Measurements from ENCODE around the gene TGFB1. TPM values are rescaled to one million over a fixed set of nuclear protein-coding genes. Genes with fewer than 3 reads are reported as not detected.

The TGFB1 gene
- total RNA-seq, 1 experiment from 2014 or later, result 54.6 TPM

DNA sequence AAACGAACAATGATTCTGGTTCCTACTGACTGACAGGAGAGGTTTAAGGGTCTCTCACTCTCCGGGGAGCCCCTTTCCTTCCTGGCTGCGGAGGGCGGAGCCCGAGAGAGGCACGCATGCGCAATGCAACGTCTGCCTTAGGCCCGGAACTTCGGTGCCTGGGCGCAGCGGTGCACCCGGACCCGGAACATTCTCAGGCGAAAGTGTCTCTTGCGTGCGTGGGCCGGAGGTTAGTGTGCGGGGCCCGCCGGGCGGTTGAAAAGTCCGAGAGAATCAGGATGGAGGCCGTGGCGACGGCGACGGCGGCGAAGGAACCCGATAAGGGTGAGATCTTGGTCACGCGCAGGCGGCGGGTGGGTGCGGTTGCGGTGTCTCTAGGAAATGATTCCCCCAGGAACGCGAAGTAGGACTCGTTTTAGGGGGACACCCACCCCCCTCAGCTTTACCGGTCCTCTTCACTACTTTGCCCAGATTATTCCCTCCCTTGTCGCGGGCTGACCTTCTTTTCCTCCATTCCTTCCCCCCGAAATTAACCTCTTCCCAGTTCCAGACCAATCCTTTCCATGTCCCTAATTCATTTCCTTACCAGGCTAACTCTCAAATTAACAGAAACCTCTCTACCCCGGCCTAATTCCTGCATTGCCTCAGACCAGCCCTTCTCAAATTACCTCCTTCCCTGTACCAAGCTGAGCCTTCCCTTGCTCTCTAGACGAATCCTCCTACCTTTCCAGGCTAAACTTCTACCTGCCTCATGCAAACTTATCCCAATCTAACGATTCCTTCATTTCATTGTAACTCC lies 43.5 kb downstream of the TGFB1 start, which contains the start of gene CCDC97 (continued):
- TF ChIP-seq, protein P1, sequence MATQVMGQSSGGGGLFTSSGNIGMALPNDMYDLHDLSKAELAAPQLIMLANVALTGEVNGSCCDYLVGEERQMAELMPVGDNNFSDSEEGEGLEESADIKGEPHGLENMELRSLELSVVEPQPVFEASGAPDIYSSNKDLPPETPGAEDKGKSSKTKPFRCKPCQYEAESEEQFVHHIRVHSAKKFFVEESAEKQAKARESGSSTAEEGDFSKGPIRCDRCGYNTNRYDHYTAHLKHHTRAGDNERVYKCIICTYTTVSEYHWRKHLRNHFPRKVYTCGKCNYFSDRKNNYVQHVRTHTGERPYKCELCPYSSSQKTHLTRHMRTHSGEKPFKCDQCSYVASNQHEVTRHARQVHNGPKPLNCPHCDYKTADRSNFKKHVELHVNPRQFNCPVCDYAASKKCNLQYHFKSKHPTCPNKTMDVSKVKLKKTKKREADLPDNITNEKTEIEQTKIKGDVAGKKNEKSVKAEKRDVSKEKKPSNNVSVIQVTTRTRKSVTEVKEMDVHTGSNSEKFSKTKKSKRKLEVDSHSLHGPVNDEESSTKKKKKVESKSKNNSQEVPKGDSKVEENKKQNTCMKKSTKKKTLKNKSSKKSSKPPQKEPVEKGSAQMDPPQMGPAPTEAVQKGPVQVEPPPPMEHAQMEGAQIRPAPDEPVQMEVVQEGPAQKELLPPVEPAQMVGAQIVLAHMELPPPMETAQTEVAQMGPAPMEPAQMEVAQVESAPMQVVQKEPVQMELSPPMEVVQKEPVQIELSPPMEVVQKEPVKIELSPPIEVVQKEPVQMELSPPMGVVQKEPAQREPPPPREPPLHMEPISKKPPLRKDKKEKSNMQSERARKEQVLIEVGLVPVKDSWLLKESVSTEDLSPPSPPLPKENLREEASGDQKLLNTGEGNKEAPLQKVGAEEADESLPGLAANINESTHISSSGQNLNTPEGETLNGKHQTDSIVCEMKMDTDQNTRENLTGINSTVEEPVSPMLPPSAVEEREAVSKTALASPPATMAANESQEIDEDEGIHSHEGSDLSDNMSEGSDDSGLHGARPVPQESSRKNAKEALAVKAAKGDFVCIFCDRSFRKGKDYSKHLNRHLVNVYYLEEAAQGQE (IDR thresholded peaks at IDR 0.05; ENCODE audit: low read depth), result no peak

DNA sequence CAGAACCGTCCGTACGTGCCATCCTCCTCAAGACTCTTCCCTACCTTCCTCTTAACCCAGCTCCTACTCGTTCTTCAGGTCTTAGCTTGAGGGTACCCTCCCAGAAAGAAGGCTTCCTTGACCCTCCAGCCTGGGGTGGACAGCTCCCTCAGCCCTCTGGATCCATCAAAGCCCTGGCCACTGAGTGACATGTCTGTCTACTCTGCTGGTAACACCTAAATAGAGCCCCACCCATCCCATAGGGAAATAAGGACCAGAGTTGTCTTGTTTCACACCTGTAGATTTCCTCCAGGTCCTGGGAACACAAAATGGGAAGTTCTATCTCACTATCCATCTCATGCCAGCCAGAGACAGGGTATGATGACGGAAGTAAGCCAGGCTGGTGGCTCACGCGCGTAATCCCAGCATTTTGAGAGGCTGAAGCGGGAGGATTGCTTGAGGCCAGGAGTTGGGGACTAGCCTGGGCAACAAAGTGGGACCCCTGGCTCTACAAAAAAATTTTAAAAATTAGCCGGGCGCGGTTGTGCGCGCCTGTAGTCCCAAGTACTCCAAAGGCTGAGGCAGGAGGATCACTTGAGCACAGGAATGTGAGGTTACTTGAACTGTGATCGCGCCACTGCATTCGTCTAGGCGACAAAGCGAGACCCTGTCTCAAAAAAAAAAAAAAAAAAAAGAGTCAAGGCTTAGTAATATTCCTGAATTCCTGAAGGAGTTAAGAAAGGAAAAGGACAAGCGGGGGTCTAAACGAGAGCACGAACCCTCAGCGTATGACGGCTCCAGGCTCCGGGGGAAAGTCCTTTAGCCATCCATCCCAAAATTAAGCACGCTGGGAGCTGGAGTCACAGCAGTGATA lies 44.3 kb downstream of the TGFB1 start:
- H3K27ac ChIP-seq (ENCODE audit: low read depth, low read length), result peak overlapping the region; percentile 88
- H3K9me2 ChIP-seq (ENCODE audit: insufficient read depth), result no peaks in the 10 kb centered on the region
- H3K36me3 ChIP-seq (ENCODE audit: control insufficient read depth in 1 of 2, insufficient read depth in 2 of 2, low read length in 2 of 2), result peaks cover 19 to 46% of the 10 kb centered on the region in 2 experiments
- no peaks in the 10 kb centered on the region for H3K27me3 ChIP-seq (ENCODE audit: insufficient read depth, low read length)
- DNase-seq (ENCODE audit: low read depth, low spot score) (no peak), ATAC-seq (peak; percentile 31)
- peak overlapping the region; percentile 84 for H3K9ac ChIP-seq (ENCODE audit: low read length)
- TF ChIP-seq ZFX (IDR thresholded peaks at IDR 0.05), result no peak
- H3K9me3 ChIP-seq (ENCODE audit: control insufficient read depth in 1 of 2, insufficient read depth in 1 of 2, low read depth in 1 of 2, low read length in 2 of 2), result no peaks in the 10 kb centered on the region
- intact Hi-C loops (cut with micrococcal nuclease), result loop anchor here (2.0 kb wide), 2 partner anchors 41 to 335 kb away; no protein-coding TSS in a partner anchor
- ChIA-PET POLR2A (no interaction called here), RAD21 (ENCODE audit: low non-redundant PET in 1 of 2, low total read pairs in 2 of 2, uncharacterized antibody in 2 of 2, unreplicated experiment in 2 of 2) (no interaction called here), CTCF (interaction anchor here (0.8 to 2.2 kb wide), 13 partner anchors 9 to 262 kb away, joined by 3 to 22 read pairs (median 4); partner anchors contain the start of gene B9D2)
- H3K4me2 ChIP-seq (ENCODE audit: low read length), result peak overlapping the region; percentile 95
- H4K20me1 ChIP-seq (ENCODE audit: insufficient read depth), result peaks cover 4% of the 10 kb centered on the region; the same call in 1 of the 2 replicates
- peaks cover 32% of the 10 kb centered on the region for H3K79me2 ChIP-seq (ENCODE audit: insufficient read depth, low read length)
- BruUV-seq (replicated peaks), result TSS peak; percentile 73
- H3K4me1 ChIP-seq (ENCODE audit: control insufficient read depth in 1 of 2, insufficient read depth in 2 of 2, low read length in 2 of 2), result peaks cover 12 to 25% of the 10 kb centered on the region in 2 experiments
- no peak overlapping the region for H2AFZ ChIP-seq (ENCODE audit: low read depth, low read length, poor library complexity, severe bottlenecking)
- peak overlapping the region; percentile 79 to 92 for H3K4me3 ChIP-seq (replicated peaks in 1 of 2; ENCODE audit: low read depth in 1 of 2, low read length in 2 of 2)
